ENCODE results near the gene C19orf47. TPM values are rescaled to one million over a fixed set of nuclear protein-coding genes. Genes with fewer than 3 reads are reported as not detected.

C19orf47 gene
- total RNA-seq, 3 donors from 2014 or later (not counting 1 experiment from before 2014, with no cell fraction given) = 15.2 to 20.2 (median 16.1) TPM

DNA sequence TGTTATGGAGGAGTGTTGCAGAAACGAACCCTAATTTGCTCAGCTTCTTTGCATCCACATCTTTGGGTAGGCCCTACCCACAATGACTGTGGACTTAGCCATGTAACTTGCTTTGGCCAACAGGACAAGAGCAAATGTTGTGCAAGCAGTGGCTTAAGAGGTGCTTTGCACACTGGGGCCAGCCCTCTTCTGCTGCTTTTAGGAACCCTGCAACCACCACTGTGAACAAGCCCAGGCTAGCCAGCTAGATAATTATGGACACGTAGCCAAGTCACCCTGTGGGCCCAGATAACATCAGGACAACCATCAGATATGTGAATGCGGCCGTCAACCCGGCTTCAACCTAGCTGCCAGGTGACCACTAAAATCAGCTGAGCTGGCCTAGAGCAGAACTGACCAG, 17.1 kb downstream of the C19orf47 start:
- no peak overlapping the region for H3K27ac Mint-ChIP-seq
- DNase-seq = no peak
- peaks cover 68% of the 10 kb centered on the region for H3K36me3 ChIP-seq (ENCODE audit: control insufficient read depth, insufficient read depth, low read length)
- H3K27me3 Mint-ChIP-seq (ENCODE audit: low read depth in 2 of 2) = no peaks in the 10 kb centered on the region
- H3K36me3 Mint-ChIP-seq = no peaks in the 10 kb centered on the region
- intact Hi-C loops (cut with micrococcal nuclease) = no loop called here
- H3K4me1 Mint-ChIP-seq = no peaks in the 10 kb centered on the region
- TF ChIP-seq, protein P1, sequence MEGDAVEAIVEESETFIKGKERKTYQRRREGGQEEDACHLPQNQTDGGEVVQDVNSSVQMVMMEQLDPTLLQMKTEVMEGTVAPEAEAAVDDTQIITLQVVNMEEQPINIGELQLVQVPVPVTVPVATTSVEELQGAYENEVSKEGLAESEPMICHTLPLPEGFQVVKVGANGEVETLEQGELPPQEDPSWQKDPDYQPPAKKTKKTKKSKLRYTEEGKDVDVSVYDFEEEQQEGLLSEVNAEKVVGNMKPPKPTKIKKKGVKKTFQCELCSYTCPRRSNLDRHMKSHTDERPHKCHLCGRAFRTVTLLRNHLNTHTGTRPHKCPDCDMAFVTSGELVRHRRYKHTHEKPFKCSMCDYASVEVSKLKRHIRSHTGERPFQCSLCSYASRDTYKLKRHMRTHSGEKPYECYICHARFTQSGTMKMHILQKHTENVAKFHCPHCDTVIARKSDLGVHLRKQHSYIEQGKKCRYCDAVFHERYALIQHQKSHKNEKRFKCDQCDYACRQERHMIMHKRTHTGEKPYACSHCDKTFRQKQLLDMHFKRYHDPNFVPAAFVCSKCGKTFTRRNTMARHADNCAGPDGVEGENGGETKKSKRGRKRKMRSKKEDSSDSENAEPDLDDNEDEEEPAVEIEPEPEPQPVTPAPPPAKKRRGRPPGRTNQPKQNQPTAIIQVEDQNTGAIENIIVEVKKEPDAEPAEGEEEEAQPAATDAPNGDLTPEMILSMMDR (IDR thresholded peaks at IDR 0.05) = no peak
- no peaks in the 10 kb centered on the region for H3K9me3 Mint-ChIP-seq
- peak in 2 of 3 donors; percentile 8 to 94 for ATAC-seq
- no peak overlapping the region for H3K4me3 ChIP-seq (ENCODE audit: low read length)
- no peaks in the 10 kb centered on the region for H3K9me3 ChIP-seq (ENCODE audit: control insufficient read depth, insufficient read depth, low read length)
- H3K4me3 Mint-ChIP-seq = no peak overlapping the region
- no peak overlapping the region for H3K27ac ChIP-seq (ENCODE audit: low read length)
- WGBS (ENCODE audit: insufficient coverage) = 93% methylated on average over 5 of the region's 5 CpGs
- H3K27me3 ChIP-seq (ENCODE audit: control insufficient read depth, insufficient read depth, low read length) = no peaks in the 10 kb centered on the region
- no peaks in the 10 kb centered on the region for H3K4me1 ChIP-seq (ENCODE audit: control insufficient read depth, insufficient read depth, low read length)

DNA sequence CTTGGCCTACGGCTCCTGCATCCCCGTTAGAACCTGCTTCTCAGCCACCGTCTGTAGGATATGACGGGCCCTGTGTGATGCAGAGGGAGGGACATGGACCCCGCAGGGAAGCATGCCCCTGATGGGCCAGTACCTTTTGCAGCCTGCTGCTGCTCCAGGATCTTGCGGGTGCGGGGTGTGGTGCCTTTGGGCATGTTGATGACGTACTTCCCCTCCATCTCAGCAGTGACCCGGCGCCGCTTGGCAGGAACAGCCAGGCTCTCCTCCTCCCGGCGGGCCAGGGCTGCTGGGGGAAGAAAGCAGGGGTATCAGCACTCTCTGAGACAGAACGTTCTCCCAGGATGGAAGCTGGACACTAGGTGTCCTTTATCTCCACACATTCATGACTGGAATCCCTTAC, 22.0 kb downstream of the C19orf47 start:
- Histone ChIP-seq H3K36me3 (ENCODE audit: control insufficient read depth, insufficient read depth, low read length) (peaks cover 76% of the 10 kb centered on the region), H3K27ac (ENCODE audit: low read length) (no peak overlapping the region), H3K4me1 (ENCODE audit: control insufficient read depth, insufficient read depth, low read length) (no peaks in the 10 kb centered on the region), H3K9me3 (ENCODE audit: control insufficient read depth, insufficient read depth, low read length) (no peaks in the 10 kb centered on the region), H3K4me3 (ENCODE audit: low read length) (no peak overlapping the region), H3K27me3 (ENCODE audit: control insufficient read depth, insufficient read depth, low read length) (no peaks in the 10 kb centered on the region)
- no peaks in the 10 kb centered on the region for H3K36me3 Mint-ChIP-seq
- no peak overlapping the region for H3K4me3 Mint-ChIP-seq
- intact Hi-C loops (cut with micrococcal nuclease) = no loop called here
- H3K27me3 Mint-ChIP-seq (ENCODE audit: low read depth in 2 of 2) = no peaks in the 10 kb centered on the region
- TF ChIP-seq, protein P1 (IDR thresholded peaks at IDR 0.05) = no peak
- DNase-seq = no peak
- no peaks in the 10 kb centered on the region for H3K4me1 Mint-ChIP-seq
- H3K9me3 Mint-ChIP-seq = no peaks in the 10 kb centered on the region
- ATAC-seq = no peak
- no peak overlapping the region for H3K27ac Mint-ChIP-seq
- 98% methylated on average over 14 of the region's 14 CpGs for WGBS (ENCODE audit: insufficient coverage)

DNA sequence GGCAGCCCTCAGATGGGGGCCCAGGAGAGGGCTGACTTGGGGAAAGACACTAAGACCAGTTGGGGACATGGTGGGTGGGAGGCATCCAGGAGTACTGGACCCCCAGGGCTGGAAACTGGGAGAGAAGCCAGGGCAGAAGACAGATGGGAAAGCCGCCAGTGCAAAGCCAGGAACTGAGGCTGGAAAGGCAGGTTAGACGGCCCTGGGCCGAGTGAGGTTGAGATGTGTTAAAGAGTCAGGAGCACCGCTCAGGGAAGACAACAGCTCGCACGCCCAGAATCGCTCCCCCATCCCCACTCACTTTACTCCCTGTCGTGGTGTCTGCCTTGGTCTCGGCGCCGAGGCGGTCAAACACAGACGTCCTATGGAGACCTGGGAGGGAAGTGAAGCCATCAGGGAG, 24.5 kb downstream of the C19orf47 start:
- H3K36me3 Mint-ChIP-seq = no peaks in the 10 kb centered on the region
- TF ChIP-seq, protein P1 (IDR thresholded peaks at IDR 0.05) = no peak

DNA sequence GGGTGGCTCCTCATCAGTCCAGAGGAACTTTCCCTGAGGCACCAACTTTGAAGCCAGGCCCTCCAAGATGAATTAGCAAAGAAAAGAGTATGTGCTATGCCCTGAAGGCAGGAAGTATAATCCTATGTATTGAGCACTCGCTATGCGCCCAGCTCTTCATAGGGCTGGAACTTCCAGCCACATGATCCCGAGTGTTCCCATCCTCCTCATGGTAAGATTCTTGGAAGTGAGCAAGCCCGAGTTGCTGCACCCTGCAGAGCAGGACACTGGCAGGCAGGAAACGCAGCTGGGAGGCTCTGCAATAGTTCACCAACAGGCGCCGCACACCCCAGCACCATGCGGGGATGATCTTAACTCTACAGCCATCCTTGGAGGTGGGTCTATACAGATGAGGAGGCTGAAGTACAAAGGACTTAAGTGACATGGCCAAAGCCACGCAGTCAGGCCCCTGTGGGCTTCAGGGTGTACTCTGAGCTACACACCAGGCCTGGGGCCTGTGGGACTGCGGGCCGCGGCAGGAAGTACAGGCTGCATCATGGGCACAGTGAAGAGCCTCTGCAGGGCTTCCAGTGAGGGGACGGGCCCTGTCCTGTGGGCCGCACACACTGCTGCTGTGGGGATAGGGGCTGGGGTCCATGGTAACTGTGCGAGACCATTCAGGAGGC, 25.1 kb downstream of the C19orf47 start:
- Histone ChIP-seq H3K4me1 (ENCODE audit: control insufficient read depth, insufficient read depth, low read length) (no peaks in the 10 kb centered on the region), H3K4me3 (ENCODE audit: low read length) (no peak overlapping the region), H3K27ac (ENCODE audit: low read length) (no peak overlapping the region), H3K27me3 (ENCODE audit: control insufficient read depth, insufficient read depth, low read length) (no peaks in the 10 kb centered on the region), H3K36me3 (ENCODE audit: control insufficient read depth, insufficient read depth, low read length) (peaks cover 62% of the 10 kb centered on the region), H3K9me3 (ENCODE audit: control insufficient read depth, insufficient read depth, low read length) (no peaks in the 10 kb centered on the region)
- Mint-ChIP-seq H3K9me3 (no peaks in the 10 kb centered on the region), H3K4me1 (no peaks in the 10 kb centered on the region), H3K36me3 (no peaks in the 10 kb centered on the region), H3K27ac (peak overlapping the region in 1 of 2 donors; percentile 61), H3K27me3 (ENCODE audit: low read depth in 2 of 2) (no peaks in the 10 kb centered on the region), H3K4me3 (no peak overlapping the region)
- DNase-seq (no peak), ATAC-seq (no peak)
- intact Hi-C loops (cut with micrococcal nuclease) = no loop called here
- TF ChIP-seq, protein P1 (IDR thresholded peaks at IDR 0.05) = no peak
- WGBS (ENCODE audit: insufficient coverage) = 98% methylated on average over 15 of the region's 15 CpGs

More for the DNA sequence above, 24.5 kb downstream of the C19orf47 start:
- intact Hi-C loops (cut with micrococcal nuclease) = no loop called here
- no peak overlapping the region for H3K27ac ChIP-seq (ENCODE audit: low read length)
- no peak overlapping the region for H3K4me3 Mint-ChIP-seq
- no peaks in the 10 kb centered on the region for H3K27me3 ChIP-seq (ENCODE audit: control insufficient read depth, insufficient read depth, low read length)
- no peaks in the 10 kb centered on the region for H3K9me3 Mint-ChIP-seq
- no peaks in the 10 kb centered on the region for H3K4me1 ChIP-seq (ENCODE audit: control insufficient read depth, insufficient read depth, low read length)
- H3K36me3 ChIP-seq (ENCODE audit: control insufficient read depth, insufficient read depth, low read length) = peaks cover 67% of the 10 kb centered on the region
- no peaks in the 10 kb centered on the region for H3K4me1 Mint-ChIP-seq
- 95% methylated on average over 13 of the region's 13 CpGs for WGBS (ENCODE audit: insufficient coverage)
- no peak overlapping the region for H3K4me3 ChIP-seq (ENCODE audit: low read length)
- H3K9me3 ChIP-seq (ENCODE audit: control insufficient read depth, insufficient read depth, low read length) = no peaks in the 10 kb centered on the region
- H3K27ac Mint-ChIP-seq = peak overlapping the region in 1 of 2 donors; percentile 61
- DNase-seq (no peak), ATAC-seq (no peak)
- no peaks in the 10 kb centered on the region for H3K27me3 Mint-ChIP-seq (ENCODE audit: low read depth in 2 of 2)
